ENCODE data around the gene PTPRM. TPM values are rescaled to one million over a fixed set of nuclear protein-coding genes. Genes with fewer than 3 reads are reported as not detected.

The PTPRM gene
- total RNA-seq, 4 donors from 2014 or later = 170 to 198 (median 182) TPM

- H3K9me3 ChIP-seq = no peaks in the 10 kb centered on the region
- H3K27me3 ChIP-seq = no peaks in the 10 kb centered on the region
- WGBS, 2 donors = 61 to 67% methylated on average over 5 of the region's 5 CpGs
- no peak overlapping the region for H3K4me3 ChIP-seq (replicated peaks in 1 of 3)
- TF ChIP-seq CTCF (IDR thresholded peaks at IDR 0.05) (peak in 1 of 6 experiments; percentile 5), POLR2A (IDR thresholded peaks at IDR 0.05) (no peak)
- H3K27ac ChIP-seq = no peak overlapping the region
- intact Hi-C loops (cut with DNase I) = no loop called here
- H3K4me1 ChIP-seq = peaks cover 16 to 60% of the 10 kb centered on the region in 2 donors
- H3K36me3 ChIP-seq = no peaks in the 10 kb centered on the region
- peak in 1 of 2 donors; percentile 6 for DNase-seq
Measured at GRCh38 chr18:7626922-7627440, 59.9 kb downstream of the PTPRM start.

- Histone ChIP-seq H3K4me3 (replicated peaks in 1 of 3) (no peak overlapping the region), H3K36me3 (no peaks in the 10 kb centered on the region), H3K27me3 (no peaks in the 10 kb centered on the region), H3K27ac (no peak overlapping the region), H3K9me3 (no peaks in the 10 kb centered on the region), H3K4me1 (peaks cover 10 to 52% of the 10 kb centered on the region in 2 donors)
- intact Hi-C loops (cut with DNase I) = no loop called here
- no peak for DNase-seq
- TF ChIP-seq CTCF (IDR thresholded peaks at IDR 0.05) = no peak
- TF ChIP-seq POLR2A (IDR thresholded peaks at IDR 0.05) = no peak
Measured at GRCh38 chr18:7629416-7629815, 62.3 kb downstream of the PTPRM start.

GRCh38 chr18:7630731-7631442 is 63.8 kb downstream of the PTPRM start:
- TF ChIP-seq CTCF (IDR thresholded peaks at IDR 0.05) (no peak), POLR2A (IDR thresholded peaks at IDR 0.05) (no peak)
- WGBS, 2 donors = 82 to 86% methylated on average over 4 of the region's 4 CpGs
- Histone ChIP-seq H3K9me3 (no peaks in the 10 kb centered on the region), H3K27me3 (no peaks in the 10 kb centered on the region), H3K4me3 (replicated peaks in 1 of 3) (no peak overlapping the region), H3K36me3 (no peaks in the 10 kb centered on the region), H3K27ac (no peak overlapping the region), H3K4me1 (peaks cover 14 to 48% of the 10 kb centered on the region in 2 donors)
- no peak for DNase-seq
- intact Hi-C loops (cut with DNase I) = no loop called here

- DNase-seq = no peak
- no peak overlapping the region for H3K4me3 ChIP-seq (replicated peaks in 1 of 3)
- peaks cover 18 to 39% of the 10 kb centered on the region in 2 donors for H3K4me1 ChIP-seq
- no peak for TF ChIP-seq CTCF (IDR thresholded peaks at IDR 0.05)
- TF ChIP-seq POLR2A (IDR thresholded peaks at IDR 0.05) = no peak
- intact Hi-C loops (cut with DNase I) = no loop called here
- H3K27me3 ChIP-seq = no peaks in the 10 kb centered on the region
- no peaks in the 10 kb centered on the region for H3K36me3 ChIP-seq
- H3K27ac ChIP-seq = no peak overlapping the region
- no peaks in the 10 kb centered on the region for H3K9me3 ChIP-seq
- WGBS, 2 donors = 74 to 75% methylated on average over 6 of the region's 6 CpGs
Measured at GRCh38 chr18:7632152-7633098, 65.3 kb downstream of the PTPRM start.
